Neuronal stem cell (in vitro differentiated cells): ENCODE measurements around the gene LMBR1L.
A peak's percentile ranks its signal among the peaks of the same experiment; 100 is the strongest.

Experiments
- DNase-seq: peaks from one replicate; pipeline ENCODE4 v3.0.0-alpha.2; 2013; ENCODE audit warnings: low spot score
- H2AFZ ChIP-seq: one replicate; pipeline ENCODE4 v1.6.1; 2013; ENCODE audit warnings: mild to moderate bottlenecking, low read length, inconsistent platforms
- H2AK5ac ChIP-seq: 2 replicates; pipeline ENCODE4 v1.6.1; 2013; ENCODE audit warnings: low read depth, mild to moderate bottlenecking, inconsistent platforms, low read length, moderate library complexity, mixed read lengths
- H2BK120ac ChIP-seq: 2 replicates; pipeline ENCODE4 v1.6.1; 2013; ENCODE audit warnings: low read depth, mild to moderate bottlenecking, inconsistent platforms, low read length, moderate library complexity, mixed read lengths
- H2BK12ac ChIP-seq: one replicate; pipeline ENCODE4 v1.6.1; 2013; ENCODE audit warnings: low read length, inconsistent platforms
- H2BK15ac ChIP-seq: 2 replicates; pipeline ENCODE4 v1.6.1; 2013; ENCODE audit warnings: mild to moderate bottlenecking, low read length, inconsistent platforms, mixed read lengths
- H2BK5ac ChIP-seq: one replicate; pipeline ENCODE4 v1.6.1; 2013; ENCODE audit warnings: inconsistent platforms, mild to moderate bottlenecking, low read length, moderate library complexity
- H3K14ac ChIP-seq: one replicate; pipeline ENCODE4 v1.6.1; 2013; ENCODE audit warnings: low read length, inconsistent platforms
- H3K18ac ChIP-seq: 2 replicates; pipeline ENCODE4 v1.6.1; 2013; ENCODE audit warnings: low read length, inconsistent platforms
- H3K23ac ChIP-seq: 2 replicates; pipeline ENCODE4 v1.6.1; 2013; ENCODE audit warnings: low read depth, mild to moderate bottlenecking, mixed read lengths, low read length, inconsistent platforms; ENCODE audit not compliant: poor library complexity
- H3K27ac ChIP-seq: replicated peaks from 3 replicates; pipeline ENCODE4 v1.5.1; 2013; ENCODE audit warnings: low read length, inconsistent platforms
- H3K27me3 ChIP-seq, 3 experiments: 2 replicates each; pipeline ENCODE4 v1.6.1; 2013; ENCODE audit warnings: low read length in 3 of 3, mild to moderate bottlenecking in 2 of 3, inconsistent platforms in 1 of 3, low read depth in 1 of 3, mixed read lengths in 1 of 3, moderate library complexity in 1 of 3; ENCODE audit not compliant: control insufficient read depth in 3 of 3, insufficient read depth in 3 of 3
- H3K36me3 ChIP-seq, 2 donors: replicated peaks in 1 of 2; 2 replicates each; pipeline ENCODE4 v1.6.1; 2013; ENCODE audit warnings: low read length in 2 of 2; ENCODE audit not compliant: control insufficient read depth in 2 of 2, insufficient read depth in 2 of 2
- H3K4ac ChIP-seq: 2 replicates; pipeline ENCODE4 v1.6.1; 2013; ENCODE audit warnings: inconsistent platforms, mild to moderate bottlenecking, low read length, moderate library complexity
- H3K4me1 ChIP-seq, 2 donors: 1 replicate in 1 of 2; 2 replicates in 1 of 2; pipeline ENCODE4 v1.6.1; 2013; ENCODE audit warnings: low read length in 2 of 2, low read depth in 1 of 2; ENCODE audit not compliant: control insufficient read depth in 2 of 2, insufficient read depth in 1 of 2
- H3K4me2 ChIP-seq: one replicate; pipeline ENCODE4 v1.6.1; 2013; ENCODE audit warnings: mild to moderate bottlenecking, low read length, inconsistent platforms; ENCODE audit not compliant: insufficient read depth, poor library complexity, severe bottlenecking
- H3K4me3 ChIP-seq, 2 donors: 2 replicates each; pipeline ENCODE4 v1.5.1; 2013; ENCODE audit warnings: low read length in 2 of 2, mild to moderate bottlenecking in 2 of 2, inconsistent platforms in 1 of 2, moderate library complexity in 1 of 2
- H3K79me1 ChIP-seq: one replicate; pipeline ENCODE4 v1.6.1; 2013; ENCODE audit warnings: low read depth, mild to moderate bottlenecking, inconsistent platforms, low read length, moderate library complexity
- H3K9ac ChIP-seq: one replicate; pipeline ENCODE4 v1.6.1; 2013; ENCODE audit warnings: mild to moderate bottlenecking, low read depth, low read length, inconsistent platforms; ENCODE audit not compliant: poor library complexity
- H3K9me3 ChIP-seq, 2 donors: replicated peaks in 1 of 2; 2 replicates each; pipeline versions ENCODE3 to v1.6.1; 2013; ENCODE audit warnings: low read length in 2 of 2, mild to moderate bottlenecking in 2 of 2, inconsistent platforms in 1 of 2, low read depth in 1 of 2, mixed read lengths in 1 of 2, moderate library complexity in 1 of 2; ENCODE audit not compliant: control insufficient read depth in 2 of 2, insufficient read depth in 1 of 2
- H4K8ac ChIP-seq: one replicate; pipeline ENCODE4 v1.6.1; 2013; ENCODE audit warnings: low read depth, mild to moderate bottlenecking, inconsistent platforms, low read length, moderate library complexity
- H4K91ac ChIP-seq: one replicate; pipeline ENCODE4 v1.6.1; 2013; ENCODE audit warnings: low read length, low read depth, mild to moderate bottlenecking, inconsistent platforms; ENCODE audit not compliant: poor library complexity
- WGBS, 2 donors: extraction: QIAGEN DNeasy Blood & Tissue Kit; methylation state at CpG; one replicate each; pipeline ENCODE4 v1.1.7; 2013; ENCODE audit warnings: missing lambda C conversion rate in 2 of 2, mixed read lengths in 1 of 2; ENCODE audit not compliant: insufficient read length in 2 of 2, insufficient replicate concordance in 1 of 2; ENCODE audit errors: extremely low coverage in 2 of 2; 5-methylcytosine and 5-hydroxymethylcytosine counted together

The LMBR1L gene

DNA sequence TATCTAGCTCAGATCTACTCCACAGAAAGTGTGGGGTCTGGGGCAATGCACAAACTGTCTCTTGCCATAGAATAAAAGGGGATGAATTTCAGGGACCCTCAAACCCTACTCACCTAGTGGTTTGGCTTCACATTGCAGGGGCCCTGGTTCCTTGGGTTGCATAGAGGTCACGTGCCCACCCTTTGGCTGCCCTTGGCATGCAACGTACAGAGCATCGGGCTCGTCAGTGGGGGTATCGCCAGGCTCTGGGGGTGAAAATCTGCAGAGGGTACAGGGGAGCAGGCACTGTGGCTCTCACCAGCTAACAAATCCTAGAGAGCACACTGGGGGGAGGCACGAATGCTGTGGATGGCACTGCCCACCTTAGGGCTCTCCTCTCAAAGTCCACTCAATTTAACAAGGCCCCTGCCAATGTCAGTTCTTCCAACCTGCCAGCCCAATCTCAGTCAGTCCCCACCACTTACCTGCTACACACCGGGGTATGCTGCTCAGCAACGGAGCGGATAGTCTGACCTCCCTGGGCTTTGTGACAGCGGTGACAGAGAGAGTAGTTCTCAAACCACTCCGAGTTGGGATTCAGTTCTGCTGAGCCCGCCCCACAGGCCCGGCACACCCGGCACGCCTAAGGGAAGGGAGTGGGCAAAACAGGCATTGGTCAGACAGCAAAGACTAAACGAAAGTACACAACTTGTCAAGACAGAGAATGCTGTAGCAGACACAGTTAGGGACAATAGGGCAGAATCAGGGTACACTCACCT is 58.0 kb downstream of the LMBR1L start:
- no CpG with 5 or more reads among the region's 16 CpGs for WGBS, 2 donors
- no peak overlapping the region for H2BK12ac ChIP-seq
- H2AK5ac ChIP-seq: no peak overlapping the region

DNA sequence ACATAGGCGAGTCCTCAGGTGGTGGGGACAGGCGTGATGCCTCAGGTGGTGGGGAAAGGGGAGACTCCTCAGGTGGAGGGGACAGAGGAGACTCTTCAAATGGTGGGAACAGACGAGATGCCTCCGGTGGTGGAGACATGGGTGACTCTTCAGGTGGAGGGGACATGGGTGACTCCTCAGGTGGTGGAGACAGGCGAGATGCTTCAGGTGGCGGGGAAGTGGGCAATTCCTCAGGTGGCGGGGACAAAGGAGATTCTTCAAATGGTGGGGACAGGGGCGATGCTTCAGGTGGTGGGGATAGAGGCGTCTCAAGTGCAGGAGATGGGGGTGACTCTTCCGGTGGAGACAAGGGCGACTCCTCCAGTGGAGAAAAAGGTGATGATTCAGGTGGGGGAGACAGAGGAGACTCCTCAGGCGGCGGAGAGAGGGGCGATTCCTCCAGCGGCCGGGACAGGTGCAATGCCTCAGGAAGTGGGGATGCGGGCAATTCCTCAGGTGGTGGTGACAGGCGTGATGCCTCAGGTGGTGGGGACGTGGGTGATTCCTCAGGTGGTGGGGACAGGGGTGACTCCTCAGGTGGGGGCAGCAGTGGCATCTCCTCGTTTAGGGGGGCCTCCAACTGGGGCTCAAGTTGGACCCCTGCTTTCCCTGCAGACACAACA is 58.7 kb downstream of the LMBR1L start:
- no peak overlapping the region for H3K4me2 ChIP-seq
- no peak overlapping the region for H3K4ac ChIP-seq
- H2BK5ac ChIP-seq: no peak overlapping the region
- peaks cover 80 to 99% of the 10 kb centered on the region in 2 donors for H3K36me3 ChIP-seq
- no peak overlapping the region for H2BK120ac ChIP-seq
- H3K4me1 ChIP-seq: peaks cover 4 to 9% of the 10 kb centered on the region in 2 donors
- no peaks in the 10 kb centered on the region for H3K27me3 ChIP-seq
- H4K91ac ChIP-seq: no peak overlapping the region
- no peak overlapping the region for H3K4me3 ChIP-seq
- no peak overlapping the region for H3K18ac ChIP-seq
- no peak overlapping the region for H2BK12ac ChIP-seq
- no peak overlapping the region for H3K9ac ChIP-seq
- no peak overlapping the region for H2AK5ac ChIP-seq
- DNase-seq: no peak
- no peak overlapping the region for H2AFZ ChIP-seq
- H3K79me1 ChIP-seq: peaks cover 12% of the 10 kb centered on the region
- H2BK15ac ChIP-seq: no peak overlapping the region
- H4K8ac ChIP-seq: no peak overlapping the region
- WGBS, 2 donors: no CpG with 5 or more reads among the region's 20 CpGs
- H3K27ac ChIP-seq: no peak overlapping the region
- H3K23ac ChIP-seq: no peak overlapping the region
- no peak overlapping the region for H3K14ac ChIP-seq
- H3K9me3 ChIP-seq: no peaks in the 10 kb centered on the region

More for the DNA sequence above, 58.0 kb downstream of the LMBR1L start:
- Histone ChIP-seq H3K9me3 (no peaks in the 10 kb centered on the region), H3K18ac (no peak overlapping the region), H3K4ac (no peak overlapping the region), H3K4me1 (peaks cover 8 to 16% of the 10 kb centered on the region in 2 donors), H3K9ac (peak overlapping the region; percentile 30), H3K27ac (no peak overlapping the region), H4K8ac (no peak overlapping the region), H3K4me3 (no peak overlapping the region), H2BK120ac (no peak overlapping the region), H3K4me2 (no peak overlapping the region), H3K27me3 (no peaks in the 10 kb centered on the region), H3K79me1 (peaks cover 12% of the 10 kb centered on the region), H2BK5ac (no peak overlapping the region), H3K36me3 (peaks cover 75 to 93% of the 10 kb centered on the region in 2 donors), H2BK15ac (no peak overlapping the region), H2AFZ (no peak overlapping the region), H4K91ac (no peak overlapping the region), H3K14ac (no peak overlapping the region), H3K23ac (no peak overlapping the region)
- no peak for DNase-seq

DNA sequence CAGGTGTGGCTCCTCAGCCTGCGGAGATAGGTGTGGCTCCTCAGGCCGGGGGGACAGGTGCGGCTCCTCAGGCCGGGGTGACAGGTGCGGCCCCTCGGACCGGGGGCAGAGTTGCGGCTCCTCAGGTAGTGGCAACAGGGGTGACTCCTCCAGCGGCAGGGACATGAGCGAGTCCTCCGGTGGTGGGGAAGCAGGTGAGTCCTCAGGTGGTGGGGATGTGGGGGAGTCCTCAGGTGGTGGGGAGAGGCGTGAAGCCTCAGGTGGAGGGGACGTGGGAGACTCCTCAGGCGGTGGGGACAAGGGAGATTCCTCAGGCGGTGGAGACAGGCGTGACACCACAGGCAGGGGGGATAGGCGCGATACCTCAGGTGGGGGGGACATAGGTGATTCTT is 59.3 kb downstream of the LMBR1L start:
- DNase-seq: no peak
- H3K36me3 ChIP-seq: peaks cover 83 to 99% of the 10 kb centered on the region in 2 donors
- WGBS, 2 donors: no CpG with 5 or more reads among the region's 18 CpGs

More for the DNA sequence above, 59.3 kb downstream of the LMBR1L start:
- Histone ChIP-seq H3K4me1 (peaks cover 0 to 4% of the 10 kb centered on the region in 2 donors), H3K79me1 (peaks cover 14% of the 10 kb centered on the region), H2BK15ac (no peak overlapping the region), H3K27ac (no peak overlapping the region), H3K9me3 (no peaks in the 10 kb centered on the region), H4K8ac (no peak overlapping the region), H3K4ac (no peak overlapping the region), H2BK120ac (no peak overlapping the region), H2BK12ac (no peak overlapping the region), H3K9ac (no peak overlapping the region), H4K91ac (no peak overlapping the region), H2BK5ac (no peak overlapping the region), H3K18ac (no peak overlapping the region), H3K4me3 (no peak overlapping the region), H2AFZ (no peak overlapping the region), H3K23ac (no peak overlapping the region), H3K27me3 (no peaks in the 10 kb centered on the region), H3K14ac (no peak overlapping the region), H2AK5ac (no peak overlapping the region), H3K4me2 (no peak overlapping the region)
